COR-L47 (cell line): Measurements from ENCODE around the gene KCNIP4.
A peak's percentile ranks its signal among the peaks of the same experiment; 100 is the strongest.

Experiments
- DNase-seq: peaks from one replicate; lab custom pipeline; 2025; lab: John Stamatoyannopoulos, UW

The KCNIP4 gene

DNA sequence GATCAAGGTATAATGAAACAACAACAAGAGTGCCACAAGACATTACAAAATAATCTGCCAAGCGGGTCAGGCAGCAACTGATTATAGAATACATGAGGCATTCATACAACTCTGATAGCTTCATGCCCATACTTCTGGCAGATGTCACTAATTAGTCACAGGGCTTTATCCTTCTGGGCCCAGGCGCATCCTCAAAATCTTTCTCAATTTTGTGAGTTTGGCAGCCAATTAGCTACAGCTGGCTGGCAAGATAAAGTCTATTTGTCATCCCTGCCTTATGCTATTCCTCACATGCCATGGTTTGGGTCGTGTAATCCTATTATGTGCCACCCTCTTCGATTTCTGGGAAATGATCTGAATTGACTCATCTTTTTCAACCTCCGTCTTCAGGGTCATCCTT is 994.0 kb downstream of the KCNIP4 start:
- no peak for DNase-seq

DNA sequence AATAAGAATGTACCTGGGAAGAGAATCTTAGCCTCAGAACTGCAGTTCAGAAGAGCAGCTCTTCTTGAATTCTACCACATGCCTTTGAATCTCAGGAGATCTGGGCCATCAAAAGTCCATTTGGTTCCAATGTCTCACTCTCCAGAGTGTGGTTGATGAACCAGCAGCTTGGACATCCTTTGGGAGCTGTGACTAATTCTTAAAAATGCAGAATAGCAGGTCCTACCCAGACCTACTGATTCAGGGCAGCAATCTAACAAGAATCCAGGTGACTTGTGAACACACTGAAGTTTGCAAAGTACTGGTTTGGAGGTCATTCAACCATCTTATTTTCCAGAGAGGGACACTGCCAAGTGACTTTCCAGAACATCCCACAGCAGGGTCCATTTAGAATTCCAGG is 1003.6 kb downstream of the KCNIP4 start:
- no peak for DNase-seq

DNA sequence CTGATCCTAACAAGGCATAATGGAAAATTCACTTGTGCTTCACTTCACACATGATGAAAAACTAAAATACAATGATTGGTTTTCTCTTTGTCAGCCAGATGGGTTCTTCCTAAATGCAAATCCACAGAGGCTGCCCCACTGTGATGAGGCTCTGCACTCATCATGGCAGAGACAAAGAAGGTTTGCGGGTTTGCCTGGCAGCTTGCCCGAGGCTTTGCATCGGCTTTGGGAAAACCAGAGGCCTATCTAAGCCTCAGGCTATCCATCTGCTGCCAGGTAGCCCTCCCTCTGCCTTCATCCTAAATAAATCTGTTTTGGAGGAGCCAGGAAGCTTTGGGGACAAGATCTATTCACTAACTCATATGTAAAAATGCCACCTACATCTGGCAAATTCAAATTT is 1004.1 kb downstream of the KCNIP4 start:
- peak; percentile 5 for DNase-seq

- DNase-seq = no peak
These were observed 1010.4 kb downstream of the KCNIP4 start for GRCh38 chr4:20938204-20938603.

GRCh38 chr4:20926529-20926928 is 1022.0 kb downstream of the KCNIP4 start:
- DNase-seq = no peak

- DNase-seq = no peak
These were observed 1023.4 kb downstream of the KCNIP4 start for GRCh38 chr4:20925176-20925575.

- DNase-seq = no peak
These were observed 1025.6 kb downstream of the KCNIP4 start for GRCh38 chr4:20922962-20923361.

- no peak for DNase-seq
These were observed 1032.5 kb downstream of the KCNIP4 start for GRCh38 chr4:20916106-20916505.

GRCh38 chr4:20904966-20905365 is 1043.6 kb downstream of the KCNIP4 start:
- DNase-seq = no peak

DNA sequence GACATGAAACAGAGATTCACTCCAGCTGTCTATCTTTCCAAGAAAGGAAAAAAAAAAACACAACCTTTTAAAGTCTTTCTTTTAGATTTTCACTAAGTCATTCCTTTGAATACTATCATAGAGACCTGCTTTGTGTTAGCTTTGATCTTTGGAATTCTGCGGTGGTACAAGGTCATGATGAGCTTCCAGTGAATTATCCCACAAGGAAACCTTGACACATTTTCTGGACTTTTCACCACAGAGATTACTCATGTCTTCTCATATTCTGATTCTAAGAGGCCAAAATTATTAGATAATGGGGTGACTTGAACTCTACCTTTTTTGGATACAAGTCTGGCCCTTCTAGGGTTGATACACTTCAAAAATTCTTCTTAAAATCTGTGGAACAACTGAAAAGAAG is 1046.7 kb downstream of the KCNIP4 start:
- no peak for DNase-seq

GRCh38 chr4:20899591-20899990 is 1049.0 kb downstream of the KCNIP4 start:
- DNase-seq = no peak

- no peak for DNase-seq
These were observed 1052.6 kb downstream of the KCNIP4 start for GRCh38 chr4:20895988-20896387.

GRCh38 chr4:20895208-20895607 is 1053.4 kb downstream of the KCNIP4 start:
- DNase-seq = no peak

DNA sequence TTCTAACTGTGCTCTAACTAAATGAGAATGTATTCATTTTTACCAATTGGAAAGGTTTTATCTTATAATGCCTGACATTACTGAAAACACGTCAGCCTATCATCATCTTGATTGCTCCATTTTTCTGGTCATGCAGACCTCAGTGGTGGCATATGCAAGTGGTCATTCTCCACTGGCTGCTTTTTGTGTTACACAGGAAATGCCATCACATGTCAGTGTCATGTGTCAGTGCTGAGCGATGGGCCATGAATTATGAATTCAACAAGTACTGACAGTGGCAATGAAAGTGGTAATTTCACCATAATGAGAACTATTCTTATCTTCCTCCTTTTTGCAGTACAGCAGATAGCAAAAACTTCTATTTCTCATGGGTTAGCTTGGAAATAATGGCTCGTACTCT is 1057.8 kb downstream of the KCNIP4 start:
- no peak for DNase-seq

- no peak for DNase-seq
These were observed 1058.7 kb downstream of the KCNIP4 start for GRCh38 chr4:20889901-20890300.

- no peak for DNase-seq
These were observed 1064.9 kb downstream of the KCNIP4 start for GRCh38 chr4:20883677-20884076.

GRCh38 chr4:20883231-20883630 is 1065.3 kb downstream of the KCNIP4 start:
- no peak for DNase-seq

DNA sequence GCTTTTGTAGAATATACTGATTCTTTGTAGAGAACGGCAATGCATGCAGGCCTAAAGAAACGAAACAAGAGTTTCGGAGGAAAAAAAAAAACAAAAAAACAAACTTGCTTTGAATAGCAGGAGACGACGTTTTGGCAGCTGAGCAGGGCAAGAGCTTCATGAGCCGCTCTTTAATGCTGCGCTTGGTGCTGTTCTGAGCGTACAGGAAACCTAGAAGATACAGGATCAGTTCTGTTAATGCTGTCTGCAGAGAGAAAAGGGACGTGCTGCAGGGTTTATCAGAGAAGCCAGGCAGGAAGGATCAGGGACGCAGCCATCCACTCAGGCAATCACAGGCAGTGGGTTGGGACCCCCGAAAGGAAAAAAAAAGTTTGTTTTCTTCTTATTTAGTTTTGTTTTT is 1066.1 kb downstream of the KCNIP4 start:
- no peak for DNase-seq

GRCh38 chr4:20881658-20882057 is 1066.9 kb downstream of the KCNIP4 start:
- DNase-seq = no peak

- no peak for DNase-seq
These were observed 1069.8 kb downstream of the KCNIP4 start for GRCh38 chr4:20878806-20879205.

GRCh38 chr4:20870436-20870835 is 1078.1 kb downstream of the KCNIP4 start:
- no peak for DNase-seq

- DNase-seq = no peak
These were observed 1080.5 kb downstream of the KCNIP4 start for GRCh38 chr4:20868108-20868507.

DNA sequence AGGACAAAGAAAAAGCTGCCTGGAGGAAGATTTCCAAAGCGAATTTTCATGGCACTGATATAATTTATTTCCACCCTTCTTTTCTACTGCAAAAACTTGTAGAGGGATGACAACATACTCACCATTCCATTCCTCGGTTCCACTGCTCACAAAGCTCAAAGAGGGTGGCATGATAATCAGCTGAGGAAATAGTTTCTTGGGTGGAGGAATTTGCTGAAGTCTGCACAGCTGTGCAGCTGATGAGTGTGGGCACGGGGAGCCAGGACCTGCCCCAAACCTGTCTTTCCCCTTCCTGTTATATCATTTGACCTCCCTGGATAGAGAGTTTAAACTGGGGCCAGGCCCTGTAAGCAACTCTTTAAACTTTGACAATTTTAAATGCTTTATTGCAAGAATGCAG is 1087.7 kb downstream of the KCNIP4 start:
- no peak for DNase-seq

- DNase-seq = no peak
These were observed 1089.3 kb downstream of the KCNIP4 start for GRCh38 chr4:20859097-20859781.

- no peak for DNase-seq
These were observed 1091.5 kb downstream of the KCNIP4 start for GRCh38 chr4:20857081-20857480.
